Kidney glomerular epithelial cell (primary cell): ENCODE measurements around the gene ADAMTS2.

Source experiments
- DNase-seq: peaks from one replicate; lab custom pipeline; 2025; lab: John Stamatoyannopoulos, UW

The ADAMTS2 gene

GRCh38 chr5:179371681-179372680 is 26.7 kb upstream of the ADAMTS2 start:
- no peak for DNase-seq

DNA sequence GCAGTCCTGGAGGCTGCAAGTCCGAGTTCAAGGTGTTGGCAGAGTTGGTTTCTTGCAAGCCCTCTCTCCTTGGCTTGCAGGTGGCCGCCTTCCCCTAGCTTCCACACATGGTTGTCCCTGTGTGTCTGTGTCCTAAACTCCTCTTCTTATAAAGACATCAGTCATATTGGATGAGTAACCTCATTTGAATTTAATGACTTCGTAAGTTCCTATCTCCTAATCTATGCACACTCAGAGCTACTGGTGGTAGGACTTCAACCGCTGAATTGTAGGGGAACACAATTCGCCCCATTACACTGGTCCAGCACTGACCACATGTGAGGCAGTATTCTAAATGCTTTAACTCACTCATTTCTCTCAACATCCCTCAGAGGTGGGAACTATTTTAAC is 25.9 kb upstream of the ADAMTS2 start:
- no peak for DNase-seq

GRCh38 chr5:179370490-179371120 is 25.3 kb upstream of the ADAMTS2 start:
- no peak for DNase-seq

GRCh38 chr5:179369530-179369884 is 24.2 kb upstream of the ADAMTS2 start:
- no peak for DNase-seq

GRCh38 chr5:179368806-179369529 is 23.7 kb upstream of the ADAMTS2 start:
- DNase-seq: no peak

- DNase-seq: no peak
Measured at GRCh38 chr5:179368126-179368805, 23.0 kb upstream of the ADAMTS2 start.

GRCh38 chr5:179367491-179367890 is 22.2 kb upstream of the ADAMTS2 start:
- no peak for DNase-seq

DNA sequence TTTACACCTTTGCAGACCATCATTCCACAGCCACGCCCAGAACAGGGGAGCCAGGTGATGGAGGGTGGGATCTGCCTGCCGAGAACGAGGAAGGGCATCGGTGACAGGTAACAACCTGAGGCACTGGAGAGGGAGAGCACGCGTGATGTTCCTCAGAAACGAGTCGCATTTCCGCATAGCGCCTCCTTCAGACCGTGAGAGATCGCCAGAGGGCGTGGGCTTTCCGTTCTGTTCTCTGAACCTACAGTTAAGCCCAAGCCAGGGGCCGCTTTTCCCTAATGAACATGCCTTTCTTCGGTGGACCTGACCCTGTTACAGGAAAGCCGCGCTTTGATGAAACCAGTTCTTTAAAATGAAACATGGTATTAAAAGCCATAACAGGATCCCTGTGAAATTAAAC is 17.1 kb upstream of the ADAMTS2 start:
- no peak for DNase-seq

GRCh38 chr5:179361037-179361603 is 15.9 kb upstream of the ADAMTS2 start:
- no peak for DNase-seq

DNA sequence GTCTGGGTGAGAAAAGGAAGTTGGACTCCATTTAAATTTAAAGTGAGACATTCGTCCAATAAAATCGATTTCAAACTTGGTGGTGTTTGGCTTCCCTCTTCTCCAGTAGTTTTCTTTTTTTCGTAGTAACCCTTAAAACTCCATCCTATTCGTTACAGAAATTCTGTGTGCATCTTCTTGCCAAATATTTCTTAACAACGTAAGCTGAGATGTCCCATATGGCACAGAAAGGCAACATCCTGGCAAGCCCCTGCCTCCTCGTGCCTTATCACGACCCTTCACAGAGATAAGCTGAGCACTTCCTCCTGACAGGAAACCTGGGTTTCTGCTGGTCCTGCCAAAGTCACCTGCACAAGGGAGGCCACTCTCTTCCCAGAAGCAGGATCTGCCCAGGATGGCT is 11.8 kb upstream of the ADAMTS2 start:
- DNase-seq: no peak

DNA sequence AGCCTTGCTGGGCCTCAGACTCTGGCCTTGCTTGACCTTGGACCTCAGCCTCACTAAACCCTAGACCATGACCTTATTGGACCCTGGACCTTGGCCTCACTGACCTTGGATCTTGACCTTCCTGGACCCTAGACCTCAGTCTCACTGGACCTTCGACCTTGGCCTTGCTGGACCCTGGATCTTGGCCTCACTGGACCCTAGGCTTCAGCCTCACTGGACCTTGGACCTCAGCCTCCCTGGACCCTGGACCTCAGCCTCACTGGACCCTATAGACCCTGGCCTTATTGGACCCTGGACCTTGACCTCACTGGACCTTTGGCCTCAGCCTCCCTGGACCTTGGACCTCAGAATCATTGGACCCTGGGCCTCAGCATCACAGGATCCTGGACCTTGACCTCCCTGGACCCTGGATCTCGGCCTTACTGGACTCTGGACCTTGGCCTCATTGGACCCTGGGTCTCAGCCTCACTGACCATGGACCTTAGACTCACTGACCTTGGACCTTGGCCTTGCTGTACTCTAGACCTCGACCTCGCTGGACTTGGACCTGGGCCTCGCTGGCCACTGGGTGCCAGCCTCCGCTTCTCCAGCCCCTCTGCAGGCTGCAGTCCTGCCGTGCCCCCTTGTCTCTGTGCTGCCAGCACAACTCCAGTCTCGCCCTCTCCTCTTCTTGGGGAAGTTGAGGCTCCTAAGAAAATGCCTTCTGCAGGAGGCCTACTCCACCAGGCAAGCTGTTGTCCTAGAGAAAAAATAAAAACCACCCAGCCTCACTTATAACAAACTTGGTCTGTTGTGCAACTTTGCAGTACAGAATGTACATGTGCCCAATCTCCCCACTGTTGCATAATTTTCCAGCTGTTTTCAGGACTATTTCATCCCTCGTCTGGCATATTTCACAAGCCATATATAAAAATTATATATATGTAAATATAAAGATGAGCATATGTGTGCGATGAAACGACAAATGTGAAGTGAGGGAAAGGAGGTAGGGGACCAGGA is 11.0 kb upstream of the ADAMTS2 start:
- DNase-seq: no peak

DNA sequence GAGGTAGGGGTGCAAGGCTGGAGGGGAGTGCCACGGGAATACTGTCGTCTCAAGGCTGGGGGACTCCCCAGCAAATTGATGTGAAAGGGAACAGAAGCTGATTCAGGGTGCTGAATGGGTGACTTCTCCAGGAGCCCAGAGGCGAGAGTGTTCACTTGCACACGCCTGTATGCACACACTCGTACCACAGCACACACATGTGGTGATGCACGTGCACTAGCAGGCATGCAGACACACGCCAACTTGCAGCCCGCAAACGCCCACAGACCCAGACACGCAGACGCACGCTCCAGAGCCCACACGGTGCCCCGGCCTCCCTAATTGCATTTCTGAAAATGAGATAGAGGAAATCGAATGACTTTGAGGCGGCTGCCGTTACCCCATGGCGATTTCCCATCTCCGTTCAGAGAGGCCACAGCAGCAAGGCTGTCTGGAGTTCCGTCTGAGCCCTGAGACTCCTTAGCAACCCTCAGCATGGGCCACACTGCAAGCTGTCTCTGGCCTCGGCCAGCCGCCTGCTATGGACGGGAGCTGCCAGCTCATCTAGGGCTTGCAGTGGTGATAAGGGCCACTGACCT is 9.1 kb upstream of the ADAMTS2 start:
- DNase-seq: no peak

DNA sequence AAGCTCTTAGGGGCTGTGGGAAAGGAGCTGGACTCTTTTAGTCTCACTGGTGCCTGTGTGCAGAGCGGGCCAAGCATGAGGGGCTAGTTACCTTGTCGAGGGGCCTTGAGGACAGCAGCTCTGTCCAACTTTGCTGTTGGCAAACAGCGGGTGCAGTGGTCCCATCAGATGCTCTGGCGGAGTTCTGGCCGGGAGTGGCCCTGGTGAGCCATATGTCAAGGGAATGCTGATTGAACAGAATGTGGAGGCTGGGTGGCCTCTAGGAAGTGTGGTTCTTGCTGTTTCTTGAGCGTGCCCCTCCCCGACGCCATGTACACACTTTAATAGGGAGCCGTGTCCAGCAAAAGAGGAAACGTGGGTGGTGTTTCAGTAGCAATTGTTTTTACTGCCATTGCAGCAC is 3.6 kb upstream of the ADAMTS2 start:
- no peak for DNase-seq

GRCh38 chr5:179348011-179348530 is 2.8 kb upstream of the ADAMTS2 start:
- DNase-seq: no peak

DNA sequence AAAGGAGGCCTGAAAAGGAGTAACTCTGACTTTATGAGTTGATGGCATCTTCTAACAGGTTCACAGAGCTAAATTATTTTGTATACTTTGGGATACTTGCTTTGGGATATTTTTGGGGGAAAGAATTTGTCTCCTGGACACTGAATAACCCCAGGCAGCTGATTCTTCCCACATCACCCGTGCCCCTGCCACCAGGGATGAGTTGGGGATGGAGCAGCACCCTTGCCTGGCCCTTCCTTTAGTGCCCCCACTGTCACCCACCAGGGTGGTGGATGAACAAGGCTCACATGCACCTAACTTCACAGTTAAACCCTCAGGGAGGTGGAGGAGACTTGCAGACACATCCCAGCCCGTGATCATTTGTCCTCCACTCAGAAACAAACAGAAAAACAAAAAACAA is 2.3 kb upstream of the ADAMTS2 start:
- no peak for DNase-seq

- no peak for DNase-seq
Measured at GRCh38 chr5:179346875-179347274, 1.6 kb upstream of the ADAMTS2 start.

- DNase-seq: no peak
Measured at GRCh38 chr5:179346401-179346800, 1.1 kb upstream of the ADAMTS2 start.

GRCh38 chr5:179345183-179345432 is 153 bp downstream of the ADAMTS2 start:
- DNase-seq: no peak

GRCh38 chr5:179344431-179345182 is 654 bp downstream of the ADAMTS2 start:
- DNase-seq: no peak
